NCI-H1436 (cell line): ENCODE measurements around the gene CLRN1.

Source experiments
- DNase-seq: peaks from one replicate; lab custom pipeline; 2025; lab: John Stamatoyannopoulos, UW

Gene CLRN1

GRCh38 chr3:150975992-150976368 lies 3.5 kb upstream of the CLRN1 start:
- DNase-seq: no peak

- no peak for DNase-seq
These were observed 2.8 kb upstream of the CLRN1 start for GRCh38 chr3:150975086-150975991.

GRCh38 chr3:150970665-150971324 lies 1.7 kb downstream of the CLRN1 start:
- DNase-seq: no peak

- no peak for DNase-seq
These were observed 4.0 kb downstream of the CLRN1 start for GRCh38 chr3:150968341-150969035.

- DNase-seq: no peak
These were observed 7.1 kb downstream of the CLRN1 start for GRCh38 chr3:150965436-150965835.

- DNase-seq: no peak
These were observed 10.6 kb downstream of the CLRN1 start for GRCh38 chr3:150961949-150962348.

GRCh38 chr3:150960708-150961684 lies 11.5 kb downstream of the CLRN1 start:
- DNase-seq: no peak

GRCh38 chr3:150958683-150959082 lies 13.8 kb downstream of the CLRN1 start:
- no peak for DNase-seq

- no peak for DNase-seq
These were observed 16.2 kb downstream of the CLRN1 start for GRCh38 chr3:150956376-150956775.

- DNase-seq: no peak
These were observed 20.6 kb downstream of the CLRN1 start for GRCh38 chr3:150951923-150952322.

GRCh38 chr3:150945226-150946032 lies 27.1 kb downstream of the CLRN1 start:
- DNase-seq: no peak

GRCh38 chr3:150942221-150942620 lies 30.3 kb downstream of the CLRN1 start:
- no peak for DNase-seq

GRCh38 chr3:150936693-150937092 lies 35.8 kb downstream of the CLRN1 start:
- DNase-seq: no peak

- DNase-seq: no peak
These were observed 39.0 kb downstream of the CLRN1 start for GRCh38 chr3:150933473-150933995.

- no peak for DNase-seq
These were observed 40.8 kb downstream of the CLRN1 start for GRCh38 chr3:150931745-150932144.

GRCh38 chr3:150930839-150931238 lies 41.7 kb downstream of the CLRN1 start:
- DNase-seq: no peak

GRCh38 chr3:150928234-150928633 lies 44.3 kb downstream of the CLRN1 start:
- no peak for DNase-seq

GRCh38 chr3:150926328-150926727 lies 46.2 kb downstream of the CLRN1 start:
- DNase-seq: no peak

GRCh38 chr3:150925751-150926201 lies 46.8 kb downstream of the CLRN1 start:
- DNase-seq: peak; percentile 74

- DNase-seq: peak; percentile 6
These were observed 49.9 kb downstream of the CLRN1 start for GRCh38 chr3:150922611-150923010.
